ENCODE measurements around the gene RELL1.

Gene RELL1

GRCh38 chr4:37728064-37728463, 41.9 kb upstream of the RELL1 start:
- TF ChIP-seq, protein P1, sequence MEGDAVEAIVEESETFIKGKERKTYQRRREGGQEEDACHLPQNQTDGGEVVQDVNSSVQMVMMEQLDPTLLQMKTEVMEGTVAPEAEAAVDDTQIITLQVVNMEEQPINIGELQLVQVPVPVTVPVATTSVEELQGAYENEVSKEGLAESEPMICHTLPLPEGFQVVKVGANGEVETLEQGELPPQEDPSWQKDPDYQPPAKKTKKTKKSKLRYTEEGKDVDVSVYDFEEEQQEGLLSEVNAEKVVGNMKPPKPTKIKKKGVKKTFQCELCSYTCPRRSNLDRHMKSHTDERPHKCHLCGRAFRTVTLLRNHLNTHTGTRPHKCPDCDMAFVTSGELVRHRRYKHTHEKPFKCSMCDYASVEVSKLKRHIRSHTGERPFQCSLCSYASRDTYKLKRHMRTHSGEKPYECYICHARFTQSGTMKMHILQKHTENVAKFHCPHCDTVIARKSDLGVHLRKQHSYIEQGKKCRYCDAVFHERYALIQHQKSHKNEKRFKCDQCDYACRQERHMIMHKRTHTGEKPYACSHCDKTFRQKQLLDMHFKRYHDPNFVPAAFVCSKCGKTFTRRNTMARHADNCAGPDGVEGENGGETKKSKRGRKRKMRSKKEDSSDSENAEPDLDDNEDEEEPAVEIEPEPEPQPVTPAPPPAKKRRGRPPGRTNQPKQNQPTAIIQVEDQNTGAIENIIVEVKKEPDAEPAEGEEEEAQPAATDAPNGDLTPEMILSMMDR (IDR thresholded peaks at IDR 0.05; ENCODE audit: low read depth, low read length, poor library complexity, severe bottlenecking), result no peak
- TF ChIP-seq EZH2phosphoT487 (IDR thresholded peaks at IDR 0.05; ENCODE audit: borderline replicate concordance, low read length), result no peak
- Histone ChIP-seq H3K27ac (ENCODE audit: low read depth, low read length) (no peak overlapping the region), H3K36me3 (ENCODE audit: control insufficient read depth, low read length) (no peaks in the 10 kb centered on the region), H3K27me3 (ENCODE audit: control insufficient read depth, low read length) (no peaks in the 10 kb centered on the region), H3F3A (ENCODE audit: control insufficient read depth, insufficient read depth) (no peaks in the 10 kb centered on the region), H4K20me1 (ENCODE audit: control insufficient read depth, insufficient read depth, low read depth, low read length) (no peaks in the 10 kb centered on the region), H3K4me2 (ENCODE audit: low read length) (no peak overlapping the region), H3K4me3 (ENCODE audit: low read length) (no peak overlapping the region), H3K79me2 (ENCODE audit: control insufficient read depth, low read length) (no peaks in the 10 kb centered on the region), H3K9me3 (ENCODE audit: control insufficient read depth, insufficient read depth, low read length) (no peaks in the 10 kb centered on the region), H3K4me1 (ENCODE audit: control insufficient read depth, low read length) (0 out of 2 replicates have a peak, but pooled peaks cover 2% of the 10 kb centered on the region), H3K9me2 (replicated peaks; ENCODE audit: control insufficient read depth, low read length) (no peaks in the 10 kb centered on the region)

GRCh38 chr4:37727635-37728034, 41.5 kb upstream of the RELL1 start:
- no peak overlapping the region for H3K4me3 ChIP-seq (ENCODE audit: low read length)
- no peaks in the 10 kb centered on the region for H3F3A ChIP-seq (ENCODE audit: control insufficient read depth, insufficient read depth)
- 0 out of 2 replicates have a peak, but pooled peaks cover 2% of the 10 kb centered on the region for H3K4me1 ChIP-seq (ENCODE audit: control insufficient read depth, low read length)
- no peaks in the 10 kb centered on the region for H3K79me2 ChIP-seq (ENCODE audit: control insufficient read depth, low read length)
- no peaks in the 10 kb centered on the region for H3K9me3 ChIP-seq (ENCODE audit: control insufficient read depth, insufficient read depth, low read length)
- H3K9me2 ChIP-seq (replicated peaks; ENCODE audit: control insufficient read depth, low read length), result no peaks in the 10 kb centered on the region
- no peak overlapping the region for H3K4me2 ChIP-seq (ENCODE audit: low read length)
- no peaks in the 10 kb centered on the region for H4K20me1 ChIP-seq (ENCODE audit: control insufficient read depth, insufficient read depth, low read depth, low read length)
- TF ChIP-seq, protein P1 (IDR thresholded peaks at IDR 0.05; ENCODE audit: low read depth, low read length, poor library complexity, severe bottlenecking), result no peak
- TF ChIP-seq EZH2phosphoT487 (IDR thresholded peaks at IDR 0.05; ENCODE audit: borderline replicate concordance, low read length), result no peak
- no peaks in the 10 kb centered on the region for H3K27me3 ChIP-seq (ENCODE audit: control insufficient read depth, low read length)
- H3K36me3 ChIP-seq (ENCODE audit: control insufficient read depth, low read length), result no peaks in the 10 kb centered on the region
- H3K27ac ChIP-seq (ENCODE audit: low read depth, low read length), result no peak overlapping the region

GRCh38 chr4:37726666-37727065, 40.5 kb upstream of the RELL1 start:
- no peak overlapping the region for H3K27ac ChIP-seq (ENCODE audit: low read depth, low read length)
- H4K20me1 ChIP-seq (ENCODE audit: control insufficient read depth, insufficient read depth, low read depth, low read length), result no peaks in the 10 kb centered on the region

More at GRCh38 chr4:37726666-37727065, 40.5 kb upstream of the RELL1 start:
- no peak overlapping the region for H3K4me3 ChIP-seq (ENCODE audit: low read length)
- no peak overlapping the region for H3K4me2 ChIP-seq (ENCODE audit: low read length)
- H3K27me3 ChIP-seq (ENCODE audit: control insufficient read depth, low read length), result no peaks in the 10 kb centered on the region
- no peaks in the 10 kb centered on the region for H3K9me3 ChIP-seq (ENCODE audit: control insufficient read depth, insufficient read depth, low read length)
- H3K4me1 ChIP-seq (ENCODE audit: control insufficient read depth, low read length), result 0 out of 2 replicates have a peak, but pooled peaks cover 2% of the 10 kb centered on the region
- no peaks in the 10 kb centered on the region for H3F3A ChIP-seq (ENCODE audit: control insufficient read depth, insufficient read depth)
- H3K9me2 ChIP-seq (replicated peaks; ENCODE audit: control insufficient read depth, low read length), result no peaks in the 10 kb centered on the region
- H3K36me3 ChIP-seq (ENCODE audit: control insufficient read depth, low read length), result no peaks in the 10 kb centered on the region
- no peaks in the 10 kb centered on the region for H3K79me2 ChIP-seq (ENCODE audit: control insufficient read depth, low read length)
- TF ChIP-seq, protein P1 (IDR thresholded peaks at IDR 0.05; ENCODE audit: low read depth, low read length, poor library complexity, severe bottlenecking), result no peak
- no peak for TF ChIP-seq EZH2phosphoT487 (IDR thresholded peaks at IDR 0.05; ENCODE audit: borderline replicate concordance, low read length)
